GM12878 (cell line): Measurements from ENCODE around the gene CPT2. TPM values are rescaled to one million over a fixed set of nuclear protein-coding genes. Genes with fewer than 3 reads are reported as not detected.

Experiments
- ATAC-seq: fragments of 200-7000 bp; cut with Tn5 transposase; 3 replicates; pipeline ENCODE4 v1.9.1; 2020; ENCODE audit warnings: mild to moderate bottlenecking, moderate library complexity
- BruUV-seq: library from RNA; stranded (reverse); fragments of 400-500 nt; replicated peaks from 2 replicates; lab custom pipeline; 2021; lab: Mats Ljungman, UMichigan
- CTCF ChIA-PET: fragments of 300-600 bp; sonication (Branson Sonifier 250); formaldehyde crosslinking; extraction: SDS; loops from one replicate; lab custom pipeline; 2021; ENCODE audit warnings: inconsistent platforms; lab: Yijun Ruan, JAX
- POLR2A ChIA-PET: fragments of 350-600 bp; formaldehyde crosslinking; extraction: SDS; loops from one replicate; lab custom pipeline; 2021; ENCODE audit warnings: inconsistent platforms; lab: Charles Lee
- RAD21 ChIA-PET: fragments of 300-600 bp; sonication (Branson Sonifier 250); formaldehyde crosslinking; loops from one replicate; lab custom pipeline; 2023; ENCODE audit warnings: antibody characterized with exemption; ENCODE audit not compliant: unreplicated experiment; lab: Charles Lee
- SMC1A ChIA-PET: fragments of 300-600 bp; sonication (Branson Sonifier 250); formaldehyde crosslinking; loops from one replicate; lab custom pipeline; 2023; ENCODE audit not compliant: unreplicated experiment, uncharacterized antibody; lab: Charles Lee
- DNase-seq: peaks from one replicate; pipeline ENCODE4 v3.0.0-alpha.2; 2011; ENCODE audit warnings: low read depth, low spot score
- FAIRE-seq: peaks from 3 replicates; lab custom pipeline; 2011; peaks lifted over from hg19 to GRCh38; lab: Jason Lieb, UNC
- H2AFZ ChIP-seq: 2 replicates; pipeline ENCODE4 v1.6.0; 2011; ENCODE audit warnings: low read depth, low read length, control low read depth; ENCODE audit not compliant: control insufficient read depth
- H3K27ac ChIP-seq: 2 replicates; pipeline ENCODE4 v1.5.1; 2011; ENCODE audit warnings: control low read depth; ENCODE audit not compliant: control insufficient read depth, insufficient read depth
- H3K27me3 ChIP-seq, 2 experiments: replicated peaks in 1 of 2; 2 replicates each; pipeline versions ENCODE4 v1.6.0 to v1.6.1; 2011; ENCODE audit warnings: low read length in 1 of 2; ENCODE audit not compliant: control insufficient read depth in 2 of 2, insufficient read depth in 2 of 2
- H3K36me3 ChIP-seq, 2 experiments: 2 replicates each; pipeline ENCODE4 v1.5.1; 2011; ENCODE audit warnings: low read length in 1 of 2; ENCODE audit not compliant: control insufficient read depth in 2 of 2, insufficient read depth in 2 of 2
- H3K4me1 ChIP-seq: 2 replicates; pipeline ENCODE4 v1.6.1; 2011; ENCODE audit warnings: mild to moderate bottlenecking, low read length, moderate library complexity, mixed read lengths; ENCODE audit not compliant: control insufficient read depth, insufficient read depth
- H3K4me2 ChIP-seq: 2 replicates; pipeline ENCODE4 v1.6.0; 2011; ENCODE audit warnings: control low read depth; ENCODE audit not compliant: control insufficient read depth, insufficient read depth
- H3K4me3 ChIP-seq: fragments of 200-600 bp; sonication (generic); 2 replicates; pipeline ENCODE4 v1.5.1; 2016
- H3K79me2 ChIP-seq: 2 replicates; pipeline ENCODE4 v1.6.0; 2011; ENCODE audit warnings: low read length; ENCODE audit not compliant: control insufficient read depth, insufficient read depth
- H3K9ac ChIP-seq: 2 replicates; pipeline ENCODE4 v1.8.0; 2011; ENCODE audit warnings: low read length, control low read depth, mixed read lengths; ENCODE audit not compliant: control insufficient read depth, insufficient read depth
- H3K9me3 ChIP-seq: replicated peaks from 3 replicates; pipeline ENCODE4 v1.5.1; 2011; ENCODE audit warnings: mild to moderate bottlenecking, low read length; ENCODE audit not compliant: control insufficient read depth, insufficient read depth
- H4K20me1 ChIP-seq: 2 replicates; pipeline ENCODE4 v1.6.0; 2011; ENCODE audit not compliant: control insufficient read depth, insufficient read depth
- CHD2 ChIP-seq: IDR thresholded peaks from 2 replicates; pipeline ENCODE4 v1.6.1; 2011; ENCODE audit warnings: low read depth, low read length, improper control_type of control experiment, borderline replicate concordance
- FOXM1 ChIP-seq: IDR thresholded peaks from 2 replicates; pipeline ENCODE4 v1.6.1; 2012; ENCODE audit warnings: low read depth, mild to moderate bottlenecking, inconsistent platforms, low read length, moderate library complexity
- JUNB ChIP-seq: IDR thresholded peaks from 2 replicates; pipeline ENCODE4 v1.6.1; 2016; ENCODE audit warnings: antibody characterized with exemption, mild to moderate bottlenecking
- JUND ChIP-seq: IDR thresholded peaks from 2 replicates; pipeline ENCODE4 v1.6.1; 2012; ENCODE audit warnings: low read depth, mild to moderate bottlenecking, low read length, improper control_type of control experiment, moderate library complexity
- MEF2A ChIP-seq: IDR thresholded peaks from 2 replicates; pipeline ENCODE4 v1.6.1; 2011; ENCODE audit warnings: low read depth, mild to moderate bottlenecking, low read length, moderate library complexity; ENCODE audit not compliant: insufficient read depth
- NFXL1 ChIP-seq: fragments of 450-650 bp; IDR thresholded peaks from 2 replicates; pipeline ENCODE4 v1.6.1; 2017; ENCODE audit warnings: antibody characterized with exemption, mild to moderate bottlenecking, borderline replicate concordance
- NR2F1 ChIP-seq: fragments of 450-650 bp; conservative IDR thresholded peaks from 2 replicates; pipeline ENCODE4 v1.6.1; 2017; ENCODE audit warnings: mild to moderate bottlenecking
- PAX8 ChIP-seq: fragments of 450-650 bp; IDR thresholded peaks from 2 replicates; pipeline ENCODE4 v1.6.1; 2017; ENCODE audit warnings: mild to moderate bottlenecking, moderate library complexity
- RB1 ChIP-seq: fragments of 450-650 bp; formaldehyde crosslinking; IDR thresholded peaks from 2 replicates; pipeline ENCODE4 v1.6.1; 2017; ENCODE audit warnings: mild to moderate bottlenecking, borderline replicate concordance
- SMARCA5 ChIP-seq: fragments of 450-650 bp; IDR thresholded peaks from 2 replicates; pipeline ENCODE4 v1.6.1; 2017; ENCODE audit warnings: mild to moderate bottlenecking
- SREBF1 ChIP-seq: IDR thresholded peaks from 2 replicates; pipeline ENCODE4 v1.6.1; 2012; ENCODE audit warnings: mild to moderate bottlenecking, low read length
- TCF3 ChIP-seq: IDR thresholded peaks from 2 replicates; pipeline ENCODE4 v1.6.1; 2012; ENCODE audit warnings: low read depth, mild to moderate bottlenecking, low read length, borderline replicate concordance; ENCODE audit not compliant: insufficient read depth
- WGBS: methylation state at CpG from one replicate; pipeline ENCODE4 v1.1.6; 2016; ENCODE audit warnings: low lambda C conversion rate; ENCODE audit not compliant: insufficient replicate concordance, insufficient coverage; ENCODE audit errors: missing lambda C conversion rate; 5-methylcytosine and 5-hydroxymethylcytosine counted together
- in situ Hi-C: fragments of 300-500 bp; cut with MboI; formaldehyde crosslinking; loops from 9 replicates; pipeline ENCODE4 v1.14.3; 2018; ENCODE audit warnings: mixed read lengths
- intact Hi-C: fragments of 100-400 bp; cut with micrococcal nuclease; formaldehyde crosslinking; loops from one replicate; pipeline ENCODE4 v1.14.2; 2022; ENCODE audit not compliant: unreplicated experiment
- polyA plus RNA-seq, 11 experiments: library from polyadenylated mRNA; depleted of rRNA in 4 of 11; unstranded in 6 of 11; stranded (reverse) in 5 of 11; fragments of >200 nt; fragmentation: Nextera tagmentation in 4 of 11; fragmentation: Illumina TruSeq in 1 of 11; extraction: Ambion mirVana in 4 of 11; extraction: Trizol in 1 of 11; gene quantifications; 1 replicate in 1 of 11; 2 replicates in 10 of 11; pipeline versions ENCODE4 v1.2.1 to v1.2.3, GENCODE V29; 2011 to 2016; ENCODE audit warnings: inconsistent platforms in 2 of 11, missing spikeins in 2 of 11, low read depth in 1 of 11
- total RNA-seq, 4 experiments: library from RNA; depleted of rRNA in 3 of 4; stranded (reverse); fragments of >200 nt in 3 of 4; fragmentation: Illumina TruSeq in 1 of 4; extraction: Trizol in 1 of 4; gene quantifications; 2 replicates each; pipeline versions ENCODE4 v1.2.1 to v1.2.3, GENCODE V29; 2013 to 2021

The CPT2 gene
- total and polyA plus RNA-seq, 10 of the 15 experiments (the other 5 are each of a cell fraction or from before 2014, with no cell fraction given), result 10.1 to 36.2 (median 26.3) TPM

- no peak for ATAC-seq
- Histone ChIP-seq H3K4me2 (peak overlapping the region; percentile 75), H3K9me3 (no peaks in the 10 kb centered on the region), H3K4me1 (peaks cover 4% of the 10 kb centered on the region), H3K27me3 (no peaks in the 10 kb centered on the region), H3K4me3 (peak overlapping the region; percentile 94), H4K20me1 (no peaks in the 10 kb centered on the region), H3K36me3 (peaks cover 1 to 16% of the 10 kb centered on the region in 2 experiments), H3K79me2 (peaks cover 17% of the 10 kb centered on the region), H3K27ac (peak overlapping the region; percentile 66), H2AFZ (no peak overlapping the region), H3K9ac (peak overlapping the region; percentile 89)
- CTCF ChIA-PET, result interaction anchor here (0.9 to 1.7 kb wide), 4 partner anchors 17 to 156 kb away, joined by 3 to 4 read pairs (median 3); no protein-coding TSS in a partner anchor
- intact Hi-C loops (loop anchor here (1.0 kb wide), 1 partner anchor 17 kb away; the partner anchor contains the start of gene CZIB), in situ Hi-C loops (no loop called here)
- RAD21 ChIA-PET, result interaction anchor here (1.4 kb wide), 1 partner anchor 18 kb away, joined by 3 read pairs; no protein-coding TSS in a partner anchor
- SMC1A ChIA-PET, result no interaction called here
- BruUV-seq, result no TSS peak
- POLR2A ChIA-PET, result interaction anchor here (0.7 to 1.7 kb wide), 3 partner anchors 16 to 1349 kb away, joined by 3 to 9 read pairs (median 6); no protein-coding TSS in a partner anchor
- TF ChIP-seq RB1, result no peak
- WGBS, result 37% methylated on average over 6 of the region's 8 CpGs
- FAIRE-seq, result no peak
- no peak for DNase-seq
These were observed 41.0 kb downstream of the CPT2 start for GRCh38 chr1:53237638-53238037.

GRCh38 chr1:53238197-53239155 is 41.9 kb downstream of the CPT2 start, which contains the start of gene MAGOH:
Gene MAGOH, minus strand, starts transcription at chr1:53238518. Its CDS starts 70 bp downstream, at chr1:53238448.
- H4K20me1 ChIP-seq, result no peaks in the 10 kb centered on the region
- H3K36me3 ChIP-seq, result peaks cover 1 to 14% of the 10 kb centered on the region in 2 experiments
- H3K4me3 ChIP-seq, result peak within 1 kb of the TSS; percentile 94
- peak; percentile 76 for DNase-seq
- peak within 1 kb of the TSS; percentile 66 for H3K27ac ChIP-seq
- 2% methylated on average over 60 of the region's 64 CpGs for WGBS
- peak; percentile 99 for ATAC-seq
- ChIA-PET SMC1A (no interaction called here), POLR2A (interaction anchor here (0.6 to 1.7 kb wide), 4 partner anchors 17 to 1484 kb away, joined by 3 to 6 read pairs (median 3); no protein-coding TSS in a partner anchor), CTCF (interaction anchor here (0.9 to 1.7 kb wide), 4 partner anchors 17 to 155 kb away, joined by 3 to 4 read pairs (median 3); no protein-coding TSS in a partner anchor), RAD21 (interaction anchor here (1.0 to 1.4 kb wide), 2 partner anchors 19 to 22 kb away, joined by 3 read pairs; no protein-coding TSS in a partner anchor)
- intact Hi-C loops (loop anchor here (1.0 kb wide), 1 partner anchor 18 kb away; the partner anchor contains the start of gene CZIB), in situ Hi-C loops (no loop called here)
- peaks cover 17% of the 10 kb centered on the region for H3K79me2 ChIP-seq
- TSS peak; percentile 98 for BruUV-seq
- peak within 1 kb of the TSS; percentile 65 for H2AFZ ChIP-seq
- no peaks in the 10 kb centered on the region for H3K27me3 ChIP-seq
- no peaks in the 10 kb centered on the region for H3K9me3 ChIP-seq
- H3K4me1 ChIP-seq, result peaks cover 4% of the 10 kb centered on the region
- FAIRE-seq, result peak; percentile 76
- H3K4me2 ChIP-seq, result peak within 1 kb of the TSS; percentile 99
- H3K9ac ChIP-seq, result peak within 1 kb of the TSS; percentile 89
- TF ChIP-seq JUNB (no peak), JUND (0 out of 2 replicates have a peak, but pooled peaks have one; percentile 13), TCF3 (peak; percentile 72; the same call in 1 of the 2 replicates), CHD2 (peak; percentile 54; the same call in 1 of the 2 replicates), NFXL1 (no peak), PAX8 (no peak), NR2F1 (peak; percentile 83), FOXM1 (no peak), SREBF1 (peak; percentile 11; the same call in 1 of the 2 replicates), MEF2A (no peak), SMARCA5 (0 out of 2 replicates have a peak, but pooled peaks have one; percentile 34)
